ENCODE data around the gene CCIN. TPM values are rescaled to one million over a fixed set of nuclear protein-coding genes. Genes with fewer than 3 reads are reported as not detected.

Gene CCIN
- total and polyA plus RNA-seq, 9 of the 15 experiments (the other 6 are each of a cell fraction or from before 2014, with no cell fraction given): not detected

DNA sequence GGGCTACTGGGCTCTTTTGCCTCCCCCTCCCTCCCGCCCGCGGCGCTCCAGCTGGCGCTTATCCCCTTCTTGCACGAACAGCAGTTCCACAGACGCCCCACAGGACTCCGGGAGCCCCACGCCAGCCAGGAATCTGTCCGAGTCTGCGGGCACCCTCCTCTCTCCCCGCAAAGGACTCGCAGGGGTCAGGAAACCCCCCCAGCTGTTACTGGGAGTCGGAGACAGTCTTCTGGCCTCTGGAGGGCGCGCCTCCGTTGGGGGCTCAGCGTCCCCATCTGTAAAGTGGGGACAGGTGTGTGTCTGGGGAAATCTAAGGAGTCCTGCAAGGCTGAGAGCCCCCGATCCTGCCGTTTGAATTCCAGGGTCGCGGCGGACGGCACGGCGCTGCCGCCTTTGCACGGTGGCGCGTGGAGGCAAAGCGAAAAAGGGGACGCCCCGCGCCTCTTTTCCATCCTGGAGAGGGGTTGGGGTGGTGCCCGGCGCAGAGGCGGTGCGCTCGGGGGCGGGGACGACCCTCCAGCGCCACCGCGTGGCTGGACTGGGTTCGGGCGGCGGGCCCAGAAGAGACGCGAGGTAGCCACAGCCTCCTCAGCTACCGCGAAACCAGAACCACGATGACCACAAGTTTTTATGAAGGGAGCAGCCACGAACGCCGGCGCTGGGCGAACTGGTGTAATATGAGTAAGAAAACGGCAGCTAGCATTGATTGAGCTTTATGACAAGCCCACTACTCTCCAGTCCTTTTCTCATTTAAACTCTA is 2.8 kb upstream of the CCIN start (continued):
- TF ChIP-seq POLR3G (IDR thresholded peaks at IDR 0.05; ENCODE audit: extremely low read depth, insufficient read length, insufficient replicate concordance): no peak
- TF ChIP-seq MAZ (CRISPR knock-in tag; conservative IDR thresholded peaks at IDR 0.05 in 1 of 2, IDR thresholded peaks at IDR 0.05 in 1 of 2): peak; percentile 20 to 54; a peak in 2 of 4 replicates
- TF ChIP-seq, protein P1, sequence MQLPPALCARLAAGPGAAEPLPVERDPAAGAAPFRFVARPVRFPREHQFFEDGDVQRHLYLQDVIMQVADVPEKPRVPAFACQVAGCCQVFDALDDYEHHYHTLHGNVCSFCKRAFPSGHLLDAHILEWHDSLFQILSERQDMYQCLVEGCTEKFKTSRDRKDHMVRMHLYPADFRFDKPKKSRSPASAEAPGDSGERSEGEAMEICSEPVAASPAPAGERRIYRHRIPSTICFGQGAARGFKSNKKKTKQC (CRISPR knock-in tag; IDR thresholded peaks at IDR 0.05): no peak
- peak; percentile 71 for TF ChIP-seq SMC3 (conservative IDR thresholded peaks at IDR 0.05; ENCODE audit: insufficient read depth, low read depth, low read length)
- TF ChIP-seq RBFOX2 (IDR thresholded peaks at IDR 0.05; ENCODE audit: low read depth, low read length): no peak
- TF ChIP-seq CBFA2T3 (IDR thresholded peaks at IDR 0.05): no peak
- TF ChIP-seq HDAC1 (IDR thresholded peaks at IDR 0.05): no peak
- no peak for TF ChIP-seq HMBOX1 (IDR thresholded peaks at IDR 0.05)
- TF ChIP-seq, protein P2, sequence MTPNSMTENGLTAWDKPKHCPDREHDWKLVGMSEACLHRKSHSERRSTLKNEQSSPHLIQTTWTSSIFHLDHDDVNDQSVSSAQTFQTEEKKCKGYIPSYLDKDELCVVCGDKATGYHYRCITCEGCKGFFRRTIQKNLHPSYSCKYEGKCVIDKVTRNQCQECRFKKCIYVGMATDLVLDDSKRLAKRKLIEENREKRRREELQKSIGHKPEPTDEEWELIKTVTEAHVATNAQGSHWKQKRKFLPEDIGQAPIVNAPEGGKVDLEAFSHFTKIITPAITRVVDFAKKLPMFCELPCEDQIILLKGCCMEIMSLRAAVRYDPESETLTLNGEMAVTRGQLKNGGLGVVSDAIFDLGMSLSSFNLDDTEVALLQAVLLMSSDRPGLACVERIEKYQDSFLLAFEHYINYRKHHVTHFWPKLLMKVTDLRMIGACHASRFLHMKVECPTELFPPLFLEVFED (CRISPR knock-in tag; conservative IDR thresholded peaks at IDR 0.05): no peak
- no peak for TF ChIP-seq ZFP91 (CRISPR knock-in tag; IDR thresholded peaks at IDR 0.05)
- TF ChIP-seq CXXC5 (CRISPR knock-in tag; IDR thresholded peaks at IDR 0.05): peak; percentile 40
- TF ChIP-seq HSF4 (CRISPR knock-in tag; IDR thresholded peaks at IDR 0.05; ENCODE audit: borderline replicate concordance): no peak
- no peak for TF ChIP-seq GABPB2 (CRISPR knock-in tag; conservative IDR thresholded peaks at IDR 0.05)
- TF ChIP-seq, protein P3, sequence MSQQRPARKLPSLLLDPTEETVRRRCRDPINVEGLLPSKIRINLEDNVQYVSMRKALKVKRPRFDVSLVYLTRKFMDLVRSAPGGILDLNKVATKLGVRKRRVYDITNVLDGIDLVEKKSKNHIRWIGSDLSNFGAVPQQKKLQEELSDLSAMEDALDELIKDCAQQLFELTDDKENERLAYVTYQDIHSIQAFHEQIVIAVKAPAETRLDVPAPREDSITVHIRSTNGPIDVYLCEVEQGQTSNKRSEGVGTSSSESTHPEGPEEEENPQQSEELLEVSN (IDR thresholded peaks at IDR 0.05; ENCODE audit: borderline replicate concordance in 1 of 2, extremely low read depth in 1 of 2, insufficient read depth in 1 of 2, insufficient read length in 1 of 2, low read depth in 1 of 2, low read length in 1 of 2, poor library complexity in 1 of 2, severe bottlenecking in 1 of 2): peak in 1 of 2 experiments; percentile 53
- no peak for TF ChIP-seq RBM39 (optimal IDR thresholded peaks at IDR 0.05; ENCODE audit: low read depth, low read length)
- TF ChIP-seq CTCFL (IDR thresholded peaks at IDR 0.05; ENCODE audit: borderline replicate concordance, insufficient read depth, low read depth, low read length, poor library complexity, severe bottlenecking): peak; percentile 3
- TF ChIP-seq ZNF134 (CRISPR knock-in tag; conservative IDR thresholded peaks at IDR 0.05): no peak
- TF ChIP-seq HNRNPLL (IDR thresholded peaks at IDR 0.05; ENCODE audit: low read depth, low read length, poor library complexity, severe bottlenecking): no peak
- no peak for TF ChIP-seq NFXL1 (CRISPR knock-in tag; IDR thresholded peaks at IDR 0.05)

Measured in K562 (cell line).